ENCODE measurements around the gene UBE2V1. TPM values are rescaled to one million over a fixed set of nuclear protein-coding genes. Genes with fewer than 3 reads are reported as not detected.

UBE2V1 gene
- total and polyA plus RNA-seq, 2 of the 13 experiments (the other 11 are each of a cell fraction or from before 2014, with no cell fraction given): 81.3 to 132 TPM

GRCh38 chr20:50054626-50055511 lies 58.1 kb downstream of the UBE2V1 start (continued):
- TF ChIP-seq, protein P1, sequence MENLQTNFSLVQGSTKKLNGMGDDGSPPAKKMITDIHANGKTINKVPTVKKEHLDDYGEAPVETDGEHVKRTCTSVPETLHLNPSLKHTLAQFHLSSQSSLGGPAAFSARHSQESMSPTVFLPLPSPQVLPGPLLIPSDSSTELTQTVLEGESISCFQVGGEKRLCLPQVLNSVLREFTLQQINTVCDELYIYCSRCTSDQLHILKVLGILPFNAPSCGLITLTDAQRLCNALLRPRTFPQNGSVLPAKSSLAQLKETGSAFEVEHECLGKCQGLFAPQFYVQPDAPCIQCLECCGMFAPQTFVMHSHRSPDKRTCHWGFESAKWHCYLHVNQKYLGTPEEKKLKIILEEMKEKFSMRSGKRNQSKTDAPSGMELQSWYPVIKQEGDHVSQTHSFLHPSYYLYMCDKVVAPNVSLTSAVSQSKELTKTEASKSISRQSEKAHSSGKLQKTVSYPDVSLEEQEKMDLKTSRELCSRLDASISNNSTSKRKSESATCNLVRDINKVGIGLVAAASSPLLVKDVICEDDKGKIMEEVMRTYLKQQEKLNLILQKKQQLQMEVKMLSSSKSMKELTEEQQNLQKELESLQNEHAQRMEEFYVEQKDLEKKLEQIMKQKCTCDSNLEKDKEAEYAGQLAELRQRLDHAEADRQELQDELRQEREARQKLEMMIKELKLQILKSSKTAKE (CRISPR knock-in tag; IDR thresholded peaks at IDR 0.05; ENCODE audit: borderline replicate concordance): 0 out of 2 replicates have a peak, but pooled peaks have one; percentile 9
- TF ChIP-seq NR1H2 (CRISPR knock-in tag; IDR thresholded peaks at IDR 0.05; ENCODE audit: borderline replicate concordance, low read depth) (0 out of 2 replicates have a peak, but pooled peaks have one; percentile 79), KLF6 (CRISPR knock-in tag; IDR thresholded peaks at IDR 0.05) (no peak), NFIB (CRISPR knock-in tag; IDR thresholded peaks at IDR 0.05; ENCODE audit: borderline replicate concordance) (no peak), FOXJ3 (CRISPR knock-in tag; IDR thresholded peaks at IDR 0.05; ENCODE audit: borderline replicate concordance) (no peak), ARID2 (CRISPR knock-in tag; IDR thresholded peaks at IDR 0.05; ENCODE audit: borderline replicate concordance) (0 out of 2 replicates have a peak, but pooled peaks have one; percentile 63), CEBPG (CRISPR knock-in tag; IDR thresholded peaks at IDR 0.05) (no peak), ZBTB7B (CRISPR knock-in tag; IDR thresholded peaks at IDR 0.05) (peak; percentile 93), SOX13 (IDR thresholded peaks at IDR 0.05) (no peak), SOX13 (CRISPR knock-in tag; conservative IDR thresholded peaks at IDR 0.05 in 1 of 2, IDR thresholded peaks at IDR 0.05 in 1 of 2) (peak in 1 of 2 experiments; percentile 40; a peak in 2 of 4 replicates), CREB3 (CRISPR knock-in tag; IDR thresholded peaks at IDR 0.05) (peak; percentile 75; the same call in 1 of the 2 replicates), ZNF446 (CRISPR knock-in tag; IDR thresholded peaks at IDR 0.05) (no peak; the same call in 1 of the 2 replicates), SMC3 (IDR thresholded peaks at IDR 0.05; ENCODE audit: low read length) (no peak), ZNF563 (CRISPR knock-in tag; IDR thresholded peaks at IDR 0.05) (peak; percentile 82; the same call in 1 of the 2 replicates), POLR2AphosphoS2 (IDR thresholded peaks at IDR 0.05; ENCODE audit: low read depth, low read length) (no peak), NR3C1 (CRISPR knock-in tag; IDR thresholded peaks at IDR 0.05) (no peak), ZNF709 (CRISPR knock-in tag; IDR thresholded peaks at IDR 0.05) (0 out of 2 replicates have a peak, but pooled peaks have one; percentile 44), ZBTB39 (CRISPR knock-in tag; IDR thresholded peaks at IDR 0.05) (no peak; the same call in 1 of the 2 replicates), TEF (CRISPR knock-in tag; IDR thresholded peaks at IDR 0.05) (no peak), GLI4 (CRISPR knock-in tag; IDR thresholded peaks at IDR 0.05; ENCODE audit: borderline replicate concordance) (no peak), ZSCAN9 (CRISPR knock-in tag; IDR thresholded peaks at IDR 0.05; ENCODE audit: borderline replicate concordance) (no peak), ZFY (CRISPR knock-in tag; IDR thresholded peaks at IDR 0.05) (peak; percentile 78), ZBTB42 (CRISPR knock-in tag; IDR thresholded peaks at IDR 0.05) (no peak; the same call in 1 of the 2 replicates)
- TF ChIP-seq, protein P2, sequence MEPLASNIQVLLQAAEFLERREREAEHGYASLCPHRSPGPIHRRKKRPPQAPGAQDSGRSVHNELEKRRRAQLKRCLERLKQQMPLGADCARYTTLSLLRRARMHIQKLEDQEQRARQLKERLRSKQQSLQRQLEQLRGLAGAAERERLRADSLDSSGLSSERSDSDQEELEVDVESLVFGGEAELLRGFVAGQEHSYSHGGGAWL (CRISPR knock-in tag; IDR thresholded peaks at IDR 0.05): peak; percentile 37; the same call in 1 of the 2 replicates
